ENCODE measurements around the gene UGT1A5. TPM values are rescaled to one million over a fixed set of nuclear protein-coding genes. Genes with fewer than 3 reads are reported as not detected.

UGT1A5 gene
- total and polyA plus RNA-seq, 2 experiments from 2014 or later, result not detected

DNA sequence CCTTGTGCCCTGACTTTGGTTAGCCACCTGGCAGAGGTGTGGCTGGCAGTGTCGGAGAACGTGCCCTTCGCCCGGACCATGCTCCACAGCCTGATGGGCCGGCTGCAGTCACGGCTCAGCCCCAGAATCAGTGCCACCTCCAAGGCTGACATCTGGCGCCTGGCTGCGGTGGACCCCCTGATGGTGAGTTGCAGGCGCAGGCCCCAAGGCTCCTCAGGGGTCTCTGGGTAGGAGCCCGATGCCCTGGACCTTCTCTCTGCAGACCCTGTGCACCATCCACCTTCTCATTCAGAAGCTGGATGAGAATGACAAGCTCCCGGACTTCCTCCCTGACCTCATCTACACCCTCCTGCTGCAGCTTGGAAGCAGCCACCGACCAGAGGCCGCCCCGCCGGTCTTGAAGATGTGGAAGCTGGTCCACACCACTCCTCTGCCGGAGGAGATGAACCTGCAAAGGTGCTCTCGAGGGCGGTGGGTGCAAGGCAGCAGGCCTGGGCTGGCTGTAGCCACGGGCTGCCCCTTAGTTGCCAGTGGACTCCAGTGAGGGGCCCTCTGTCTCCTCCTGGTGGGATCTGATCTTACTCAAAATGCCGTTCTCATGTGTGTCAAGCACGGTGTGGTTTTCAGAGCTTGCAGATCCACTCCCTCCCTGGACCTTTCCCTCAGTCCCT, 109.5 kb downstream of the UGT1A5 start:
- Histone ChIP-seq H3K36me3 (ENCODE audit: insufficient read depth) (no peaks in the 10 kb centered on the region), H3K27ac (ENCODE audit: low read depth) (no peak overlapping the region), H4K20me1 (replicated peaks; ENCODE audit: insufficient read depth) (no peaks in the 10 kb centered on the region), H3K9me2 (ENCODE audit: insufficient read depth) (no peaks in the 10 kb centered on the region), H3K27me3 (ENCODE audit: insufficient read depth) (no peaks in the 10 kb centered on the region), H3K4me1 (ENCODE audit: insufficient read depth) (no peaks in the 10 kb centered on the region), H2AFZ (no peak overlapping the region), H3K4me2 (no peak overlapping the region), H3F3A (replicated peaks; ENCODE audit: low read depth) (no peaks in the 10 kb centered on the region), H3K4me3 (no peak overlapping the region), H3K79me2 (replicated peaks; ENCODE audit: insufficient read depth) (no peaks in the 10 kb centered on the region)
- Mint-ChIP-seq H3K27ac (no peak overlapping the region), H3K9me3 (peaks cover 3% of the 10 kb centered on the region; the same call in 1 of the 3 replicates), H3K27me3 (ENCODE audit: insufficient read depth, low read depth, poor library complexity) (peaks cover 13% of the 10 kb centered on the region), H3K4me1 (peaks cover 3% of the 10 kb centered on the region; the same call in 2 of the 3 replicates), H3K4me3 (no peak overlapping the region), H3K36me3 (ENCODE audit: low read depth) (no peaks in the 10 kb centered on the region)
- no peak for DNase-seq (ENCODE audit: low spot score)
- TF ChIP-seq STAT1 (IDR thresholded peaks at IDR 0.05; ENCODE audit: unreplicated experiment), result no peak
- TF ChIP-seq NANOG (IDR thresholded peaks at IDR 0.05; ENCODE audit: borderline replicate concordance), result no peak
- TF ChIP-seq EZH2phosphoT487 (IDR thresholded peaks at IDR 0.05; ENCODE audit: unreplicated experiment), result no peak
- TF ChIP-seq, protein P1, sequence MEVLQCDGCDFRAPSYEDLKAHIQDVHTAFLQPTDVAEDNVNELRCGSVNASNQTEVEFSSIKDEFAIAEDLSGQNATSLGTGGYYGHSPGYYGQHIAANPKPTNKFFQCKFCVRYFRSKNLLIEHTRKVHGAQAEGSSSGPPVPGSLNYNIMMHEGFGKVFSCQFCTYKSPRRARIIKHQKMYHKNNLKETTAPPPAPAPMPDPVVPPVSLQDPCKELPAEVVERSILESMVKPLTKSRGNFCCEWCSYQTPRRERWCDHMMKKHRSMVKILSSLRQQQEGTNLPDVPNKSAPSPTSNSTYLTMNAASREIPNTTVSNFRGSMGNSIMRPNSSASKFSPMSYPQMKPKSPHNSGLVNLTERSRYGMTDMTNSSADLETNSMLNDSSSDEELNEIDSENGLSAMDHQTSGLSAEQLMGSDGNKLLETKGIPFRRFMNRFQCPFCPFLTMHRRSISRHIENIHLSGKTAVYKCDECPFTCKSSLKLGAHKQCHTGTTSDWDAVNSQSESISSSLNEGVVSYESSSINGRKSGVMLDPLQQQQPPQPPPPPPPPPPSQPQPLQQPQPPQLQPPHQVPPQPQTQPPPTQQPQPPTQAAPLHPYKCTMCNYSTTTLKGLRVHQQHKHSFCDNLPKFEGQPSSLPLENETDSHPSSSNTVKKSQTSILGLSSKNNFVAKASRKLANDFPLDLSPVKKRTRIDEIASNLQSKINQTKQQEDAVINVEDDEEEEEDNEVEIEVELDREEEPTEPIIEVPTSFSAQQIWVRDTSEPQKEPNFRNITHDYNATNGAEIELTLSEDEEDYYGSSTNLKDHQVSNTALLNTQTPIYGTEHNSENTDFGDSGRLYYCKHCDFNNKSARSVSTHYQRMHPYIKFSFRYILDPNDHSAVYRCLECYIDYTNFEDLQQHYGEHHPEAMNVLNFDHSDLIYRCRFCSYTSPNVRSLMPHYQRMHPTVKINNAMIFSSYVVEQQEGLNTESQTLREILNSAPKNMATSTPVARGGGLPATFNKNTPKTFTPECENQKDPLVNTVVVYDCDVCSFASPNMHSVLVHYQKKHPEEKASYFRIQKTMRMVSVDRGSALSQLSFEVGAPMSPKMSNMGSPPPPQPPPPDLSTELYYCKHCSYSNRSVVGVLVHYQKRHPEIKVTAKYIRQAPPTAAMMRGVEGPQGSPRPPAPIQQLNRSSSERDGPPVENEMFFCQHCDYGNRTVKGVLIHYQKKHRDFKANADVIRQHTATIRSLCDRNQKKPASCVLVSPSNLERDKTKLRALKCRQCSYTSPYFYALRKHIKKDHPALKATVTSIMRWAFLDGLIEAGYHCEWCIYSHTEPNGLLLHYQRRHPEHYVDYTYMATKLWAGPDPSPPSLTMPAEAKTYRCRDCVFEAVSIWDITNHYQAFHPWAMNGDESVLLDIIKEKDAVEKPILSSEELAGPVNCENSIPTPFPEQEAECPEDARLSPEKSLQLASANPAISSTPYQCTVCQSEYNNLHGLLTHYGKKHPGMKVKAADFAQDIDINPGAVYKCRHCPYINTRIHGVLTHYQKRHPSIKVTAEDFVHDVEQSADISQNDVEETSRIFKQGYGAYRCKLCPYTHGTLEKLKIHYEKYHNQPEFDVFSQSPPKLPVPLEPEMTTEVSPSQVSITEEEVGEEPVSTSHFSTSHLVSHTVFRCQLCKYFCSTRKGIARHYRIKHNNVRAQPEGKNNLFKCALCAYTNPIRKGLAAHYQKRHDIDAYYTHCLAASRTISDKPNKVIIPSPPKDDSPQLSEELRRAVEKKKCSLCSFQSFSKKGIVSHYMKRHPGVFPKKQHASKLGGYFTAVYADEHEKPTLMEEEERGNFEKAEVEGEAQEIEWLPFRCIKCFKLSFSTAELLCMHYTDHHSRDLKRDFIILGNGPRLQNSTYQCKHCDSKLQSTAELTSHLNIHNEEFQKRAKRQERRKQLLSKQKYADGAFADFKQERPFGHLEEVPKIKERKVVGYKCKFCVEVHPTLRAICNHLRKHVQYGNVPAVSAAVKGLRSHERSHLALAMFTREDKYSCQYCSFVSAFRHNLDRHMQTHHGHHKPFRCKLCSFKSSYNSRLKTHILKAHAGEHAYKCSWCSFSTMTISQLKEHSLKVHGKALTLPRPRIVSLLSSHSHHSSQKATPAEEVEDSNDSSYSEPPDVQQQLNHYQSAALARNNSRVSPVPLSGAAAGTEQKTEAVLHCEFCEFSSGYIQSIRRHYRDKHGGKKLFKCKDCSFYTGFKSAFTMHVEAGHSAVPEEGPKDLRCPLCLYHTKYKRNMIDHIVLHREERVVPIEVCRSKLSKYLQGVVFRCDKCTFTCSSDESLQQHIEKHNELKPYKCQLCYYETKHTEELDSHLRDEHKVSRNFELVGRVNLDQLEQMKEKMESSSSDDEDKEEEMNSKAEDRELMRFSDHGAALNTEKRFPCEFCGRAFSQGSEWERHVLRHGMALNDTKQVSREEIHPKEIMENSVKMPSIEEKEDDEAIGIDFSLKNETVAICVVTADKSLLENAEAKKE (CRISPR knock-in tag; IDR thresholded peaks at IDR 0.05), result no peak
- TF ChIP-seq, protein P2, sequence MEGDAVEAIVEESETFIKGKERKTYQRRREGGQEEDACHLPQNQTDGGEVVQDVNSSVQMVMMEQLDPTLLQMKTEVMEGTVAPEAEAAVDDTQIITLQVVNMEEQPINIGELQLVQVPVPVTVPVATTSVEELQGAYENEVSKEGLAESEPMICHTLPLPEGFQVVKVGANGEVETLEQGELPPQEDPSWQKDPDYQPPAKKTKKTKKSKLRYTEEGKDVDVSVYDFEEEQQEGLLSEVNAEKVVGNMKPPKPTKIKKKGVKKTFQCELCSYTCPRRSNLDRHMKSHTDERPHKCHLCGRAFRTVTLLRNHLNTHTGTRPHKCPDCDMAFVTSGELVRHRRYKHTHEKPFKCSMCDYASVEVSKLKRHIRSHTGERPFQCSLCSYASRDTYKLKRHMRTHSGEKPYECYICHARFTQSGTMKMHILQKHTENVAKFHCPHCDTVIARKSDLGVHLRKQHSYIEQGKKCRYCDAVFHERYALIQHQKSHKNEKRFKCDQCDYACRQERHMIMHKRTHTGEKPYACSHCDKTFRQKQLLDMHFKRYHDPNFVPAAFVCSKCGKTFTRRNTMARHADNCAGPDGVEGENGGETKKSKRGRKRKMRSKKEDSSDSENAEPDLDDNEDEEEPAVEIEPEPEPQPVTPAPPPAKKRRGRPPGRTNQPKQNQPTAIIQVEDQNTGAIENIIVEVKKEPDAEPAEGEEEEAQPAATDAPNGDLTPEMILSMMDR (conservative IDR thresholded peaks at IDR 0.05; ENCODE audit: low read depth in 2 of 2), result no peak
- TF ChIP-seq ZNF114 (CRISPR knock-in tag; IDR thresholded peaks at IDR 0.05), result no peak
- no peak for TF ChIP-seq ZNF331 (CRISPR knock-in tag; IDR thresholded peaks at IDR 0.05; ENCODE audit: low read depth)
- TF ChIP-seq JUNB (IDR thresholded peaks at IDR 0.05; ENCODE audit: unreplicated experiment), result no peak
- no peak for ATAC-seq

Other genes with a start within 250 kb of the UGT1A5 start
- gene USP40, start 146.1 kb upstream of the UGT1A5 start, total RNA-seq (2014; rRNA removed; shearing (Covaris generic)), result 11.7 and 13.5 TPM in 2 replicates
- 4.0 and 5.7 TPM in 2 replicates for gene USP40, start 146.1 kb upstream of the UGT1A5 start, polyA plus RNA-seq (2016; fragmentation: Nextera tagmentation; extraction: Ambion mirVana)
- 0.45 TPM in 1 of 2 replicates, not detected in the other for gene UGT1A8, start 95.3 kb upstream of the UGT1A5 start, total RNA-seq (2014; rRNA removed; shearing (Covaris generic))
- gene UGT1A8, start 95.3 kb upstream of the UGT1A5 start, polyA plus RNA-seq (2016; fragmentation: Nextera tagmentation; extraction: Ambion mirVana), result not detected in 2 replicates
- 0.23 TPM in 1 of 2 replicates, not detected in the other for gene UGT1A10, start 76.5 kb upstream of the UGT1A5 start, total RNA-seq (2014; rRNA removed; shearing (Covaris generic))
- gene UGT1A10, start 76.5 kb upstream of the UGT1A5 start, polyA plus RNA-seq (2016; fragmentation: Nextera tagmentation; extraction: Ambion mirVana), result not detected in 2 replicates
- gene UGT1A9, start 41.0 kb upstream of the UGT1A5 start, total RNA-seq (2014; rRNA removed; shearing (Covaris generic)), result not detected in 2 replicates
- not detected in 2 replicates for gene UGT1A9, start 41.0 kb upstream of the UGT1A5 start, polyA plus RNA-seq (2016; fragmentation: Nextera tagmentation; extraction: Ambion mirVana)
- gene UGT1A7, start 31.0 kb upstream of the UGT1A5 start, total RNA-seq (2014; rRNA removed; shearing (Covaris generic)), result not detected in 2 replicates
- not detected in 2 replicates for gene UGT1A7, start 31.0 kb upstream of the UGT1A5 start, polyA plus RNA-seq (2016; fragmentation: Nextera tagmentation; extraction: Ambion mirVana)
- not detected in 2 replicates for gene UGT1A6, start 20.0 kb upstream of the UGT1A5 start, total RNA-seq (2014; rRNA removed; shearing (Covaris generic))
- not detected in 2 replicates for gene UGT1A6, start 20.0 kb upstream of the UGT1A5 start, polyA plus RNA-seq (2016; fragmentation: Nextera tagmentation; extraction: Ambion mirVana)
- not detected in 2 replicates for gene UGT1A4, start 5.8 kb downstream of the UGT1A5 start, total RNA-seq (2014; rRNA removed; shearing (Covaris generic))
- not detected in 2 replicates for gene UGT1A4, start 5.8 kb downstream of the UGT1A5 start, polyA plus RNA-seq (2016; fragmentation: Nextera tagmentation; extraction: Ambion mirVana)
- not detected in 2 replicates for gene UGT1A3, start 16.1 kb downstream of the UGT1A5 start, total RNA-seq (2014; rRNA removed; shearing (Covaris generic))
- gene UGT1A3, start 16.1 kb downstream of the UGT1A5 start, polyA plus RNA-seq (2016; fragmentation: Nextera tagmentation; extraction: Ambion mirVana), result not detected in 2 replicates
- not detected in 2 replicates for gene UGT1A1, start 47.4 kb downstream of the UGT1A5 start, total RNA-seq (2014; rRNA removed; shearing (Covaris generic))
- not detected in 2 replicates for gene UGT1A1, start 47.4 kb downstream of the UGT1A5 start, polyA plus RNA-seq (2016; fragmentation: Nextera tagmentation; extraction: Ambion mirVana)
- not detected in 2 replicates for gene MROH2A, start 65.4 kb downstream of the UGT1A5 start, total RNA-seq (2014; rRNA removed; shearing (Covaris generic))
- gene MROH2A, start 65.4 kb downstream of the UGT1A5 start, polyA plus RNA-seq (2016; fragmentation: Nextera tagmentation; extraction: Ambion mirVana), result not detected in 2 replicates
- gene HJURP, start 141.6 kb downstream of the UGT1A5 start, total RNA-seq (2014; rRNA removed; shearing (Covaris generic)), result 49.2 and 54.8 TPM in 2 replicates
- gene HJURP, start 141.6 kb downstream of the UGT1A5 start, polyA plus RNA-seq (2016; fragmentation: Nextera tagmentation; extraction: Ambion mirVana), result 42.9 and 49.4 TPM in 2 replicates
- gene TRPM8, start 204.5 kb downstream of the UGT1A5 start, total RNA-seq (2014; rRNA removed; shearing (Covaris generic)), result 0.14 and 1.4 TPM in 2 replicates
- gene TRPM8, start 204.5 kb downstream of the UGT1A5 start, polyA plus RNA-seq (2016; fragmentation: Nextera tagmentation; extraction: Ambion mirVana), result 0.11 TPM in 1 of 2 replicates, not detected in the other

Measured in GM23338 (cell line).